Stimulated activated CD8-positive, alpha-beta memory T cell treated with anti-CD3 and anti-CD28 coated beads, Interleukin-12 subunit alpha, Interleukin-12 subunit beta, amount 100 ng/mL, for 24 hours (primary cell): ENCODE data around the gene MROH2A.
"Not testable (repeated sequence)": the region's sequence is repeated elsewhere in the genome, so short reads cannot be mapped to it uniquely, and the experiment has no call there.

ENCODE experiments used
- DNase-seq: peaks from one replicate; pipeline ENCODE4 v3.0.0-alpha.2; 2020; ENCODE audit errors: extremely low read depth

Gene MROH2A

GRCh38 chr2:233778030-233778429 is at the start of gene MROH2A:
Gene MROH2A (plus strand): TSS chr2:233778330. CDS start chr2:233779359, 1,029 bp downstream.
- DNase-seq = no peak

GRCh38 chr2:233728723-233729301 is 49.3 kb upstream of the MROH2A start, which contains the start of gene UGT1A3:
Gene UGT1A3 (plus strand): TSS chr2:233729042. CDS start chr2:233729127, 85 bp downstream.
- DNase-seq = no peak

GRCh38 chr2:233736868-233737653 is 41.1 kb upstream of the MROH2A start:
- DNase-seq = not testable (repeated sequence)

- no peak for DNase-seq
Measured at GRCh38 chr2:233740870-233741269, 37.3 kb upstream of the MROH2A start.

- DNase-seq = no peak
Measured at GRCh38 chr2:233743464-233744259, 34.5 kb upstream of the MROH2A start.

- no peak for DNase-seq
Measured at GRCh38 chr2:233745073-233745755, 32.9 kb upstream of the MROH2A start.

- DNase-seq = not testable (repeated sequence)
Measured at GRCh38 chr2:233745838-233746237, 32.3 kb upstream of the MROH2A start.

- DNase-seq = no peak
Measured at GRCh38 chr2:233746475-233747282, 31.5 kb upstream of the MROH2A start.

GRCh38 chr2:233747283-233747544 is 30.9 kb upstream of the MROH2A start:
- no peak for DNase-seq

- not testable (repeated sequence) for DNase-seq
Measured at GRCh38 chr2:233750689-233751088, 27.4 kb upstream of the MROH2A start.

GRCh38 chr2:233751212-233752009 is 26.7 kb upstream of the MROH2A start:
- not testable (repeated sequence) for DNase-seq

GRCh38 chr2:233754872-233755611 is 23.1 kb upstream of the MROH2A start:
- DNase-seq = no peak

GRCh38 chr2:233756429-233757081 is 21.6 kb upstream of the MROH2A start:
- no peak for DNase-seq

GRCh38 chr2:233758141-233758540 is 20.0 kb upstream of the MROH2A start:
- no peak for DNase-seq

GRCh38 chr2:233758849-233759248 is 19.3 kb upstream of the MROH2A start:
- DNase-seq = no peak

GRCh38 chr2:233760043-233760442 is 18.1 kb upstream of the MROH2A start, which contains the start of gene UGT1A1:
Gene UGT1A1 (plus strand): TSS chr2:233760270. CDS start chr2:233760288, 18 bp downstream.
- DNase-seq = no peak

GRCh38 chr2:233761040-233761769 is 16.9 kb upstream of the MROH2A start:
- no peak for DNase-seq

- DNase-seq = no peak
Measured at GRCh38 chr2:233764264-233764663, 13.9 kb upstream of the MROH2A start.
